Left lung (tissue), 10 donors: ENCODE measurements around the gene SCN1A. TPM values are rescaled to one million over a fixed set of nuclear protein-coding genes. Genes with fewer than 3 reads are reported as not detected.

ENCODE experiments used
- ATAC-seq: fragments of 200-7000 bp; cut with Tn5 transposase; one replicate; pipeline ENCODE4 v1.9.1; 2020; ENCODE audit warnings: moderate library complexity
- DNase-seq, 4 donors: peaks; one replicate each; pipeline ENCODE4 v3.0.0-alpha.2; 2013 to 2020
- H3K27ac ChIP-seq, 2 donors: fragments of 200-600 bp; sonication (generic) in 1 of 2; one replicate each; pipeline versions ENCODE4 v1.5.0 to v1.8.0; 2020 to 2021
- H3K27me3 ChIP-seq, 2 donors: fragments of 200-600 bp; sonication (generic) in 1 of 2; one replicate each; pipeline versions ENCODE4 v1.5.0 to v1.8.0; 2020 to 2021
- H3K36me3 ChIP-seq, 2 donors: fragments of 200-600 bp; sonication (generic) in 1 of 2; one replicate each; pipeline versions ENCODE4 v1.5.0 to v1.8.0; 2020 to 2021
- H3K4me1 ChIP-seq, 2 donors: fragments of 200-600 bp; one replicate each; pipeline ENCODE4 v1.8.0; 2021
- H3K4me3 ChIP-seq, 2 donors: fragments of 200-600 bp; sonication (generic) in 1 of 2; one replicate each; pipeline versions ENCODE4 v1.5.0 to v1.8.0; 2020 to 2021; ENCODE audit warnings: mild to moderate bottlenecking in 1 of 2
- H3K9me3 ChIP-seq, 2 donors: fragments of 200-600 bp; sonication (generic) in 1 of 2; one replicate each; pipeline versions ENCODE4 v1.5.0 to v1.8.0; 2020 to 2021
- CTCF ChIP-seq, 2 donors: fragments of 200-600 bp; sonication (generic) in 1 of 2; IDR thresholded peaks; one replicate each; pipeline versions ENCODE4 v1.5.0 to v1.8.0; 2021; ENCODE audit warnings: antibody characterized with exemption in 2 of 2
- intact Hi-C, 2 donors: fragments of 100-400 bp; cut with DNase I; formaldehyde crosslinking; loops; one replicate each; pipeline versions ENCODE4 v1.11.2 to v1.14.2; 2022
- polyA plus RNA-seq, 6 donors: library from polyadenylated mRNA; unstranded; fragments of 120-200 nt; gene quantifications; one replicate each; pipeline ENCODE4 v1.2.1, GENCODE V29; 2013; ENCODE audit not compliant: insufficient read length in 6 of 6
- total RNA-seq, 2 donors: library from RNA; stranded (reverse); fragmentation: NEBNext Ultra II Directional; extraction: Animal tissue kit (Norgen Biotek cat#: 25700); gene quantifications; one replicate each; pipeline ENCODE4 v1.2.1, GENCODE V29; 2021
- donor health status: DM: no; HTN: yes; CAD: no.
- donor health status: DM: no; HTN: no; CAD: no.

Gene SCN1A
- total and polyA plus RNA-seq, 8 donors: 0.60 to 18.0 (median 1.5) TPM

GRCh38 chr2:165938237-165938636 lies 189.6 kb downstream of the SCN1A start:
- no peaks in the 10 kb centered on the region for H3K4me1 ChIP-seq
- no peak for TF ChIP-seq CTCF (IDR thresholded peaks at IDR 0.05)
- peaks cover 0 to 68% of the 10 kb centered on the region in 2 donors for H3K36me3 ChIP-seq
- H3K9me3 ChIP-seq: no peaks in the 10 kb centered on the region
- no peak for ATAC-seq
- H3K27ac ChIP-seq: no peak overlapping the region
- no peak for DNase-seq
- intact Hi-C loops: no loop called here
- no peaks in the 10 kb centered on the region for H3K27me3 ChIP-seq
- no peak overlapping the region for H3K4me3 ChIP-seq

Other genes with a start within 250 kb of the SCN1A start
- gene TTC21B, start 174.2 kb downstream of the SCN1A start, total RNA-seq: 10 to 100 TPM; 17.2 to 22.3 TPM
- gene TTC21B, start 174.2 kb downstream of the SCN1A start, polyA plus RNA-seq: 10 to 100 TPM; 37.4 to 45.7 (median 43.2) TPM
- gene SCN9A, start 247.9 kb upstream of the SCN1A start, total RNA-seq: 10 to 100 TPM; 11.8 to 15.6 TPM
- 10 to 100 TPM; 12.2 to 18.4 (median 13.0) TPM for gene SCN9A, start 247.9 kb upstream of the SCN1A start, polyA plus RNA-seq